Measurements from ENCODE around the gene LRBA. TPM values are rescaled to one million over a fixed set of nuclear protein-coding genes. Genes with fewer than 3 reads are reported as not detected.

LRBA gene
- total RNA-seq, 1 donor from 2014 or later: 103 TPM

- Histone ChIP-seq H3K27me3 (ENCODE audit: control insufficient read depth, insufficient read depth, low read length) (no peaks in the 10 kb centered on the region), H3K4me3 (ENCODE audit: low read depth, low read length) (no peak overlapping the region), H3K36me3 (ENCODE audit: control insufficient read depth, insufficient read depth, low read length) (no peaks in the 10 kb centered on the region)
- no peak for DNase-seq (ENCODE audit: low read depth)
- no peak for FAIRE-seq
- TF ChIP-seq CTCF (IDR thresholded peaks at IDR 0.05; ENCODE audit: insufficient read depth, low read length, severe bottlenecking): no peak
Measured at GRCh38 chr4:150717952-150718351, 297.1 kb downstream of the LRBA start.

GRCh38 chr4:150714462-150715438, 300.3 kb downstream of the LRBA start:
- Histone ChIP-seq H3K36me3 (ENCODE audit: control insufficient read depth, insufficient read depth, low read length) (no peaks in the 10 kb centered on the region), H3K4me3 (ENCODE audit: low read depth, low read length) (no peak overlapping the region), H3K27me3 (ENCODE audit: control insufficient read depth, insufficient read depth, low read length) (no peaks in the 10 kb centered on the region)
- DNase-seq (ENCODE audit: low read depth) (no peak), FAIRE-seq (no peak)
- no peak for TF ChIP-seq CTCF (IDR thresholded peaks at IDR 0.05; ENCODE audit: insufficient read depth, low read length, severe bottlenecking)

- no peak for TF ChIP-seq CTCF (IDR thresholded peaks at IDR 0.05; ENCODE audit: insufficient read depth, low read length, severe bottlenecking)
- DNase-seq (ENCODE audit: low read depth) (no peak), FAIRE-seq (no peak)
- no peak overlapping the region for H3K4me3 ChIP-seq (ENCODE audit: low read depth, low read length)
- no peaks in the 10 kb centered on the region for H3K27me3 ChIP-seq (ENCODE audit: control insufficient read depth, insufficient read depth, low read length)
- no peaks in the 10 kb centered on the region for H3K36me3 ChIP-seq (ENCODE audit: control insufficient read depth, insufficient read depth, low read length)
Measured at GRCh38 chr4:150713251-150713650, 301.8 kb downstream of the LRBA start.

GRCh38 chr4:150710770-150711375, 304.2 kb downstream of the LRBA start:
- FAIRE-seq: no peak
- TF ChIP-seq CTCF (IDR thresholded peaks at IDR 0.05; ENCODE audit: insufficient read depth, low read length, severe bottlenecking): no peak

GRCh38 chr4:150708004-150708403, 307.1 kb downstream of the LRBA start:
- Histone ChIP-seq H3K27me3 (ENCODE audit: control insufficient read depth, insufficient read depth, low read length) (no peaks in the 10 kb centered on the region), H3K4me3 (ENCODE audit: low read depth, low read length) (no peak overlapping the region), H3K36me3 (ENCODE audit: control insufficient read depth, insufficient read depth, low read length) (no peaks in the 10 kb centered on the region)
- no peak for TF ChIP-seq CTCF (IDR thresholded peaks at IDR 0.05; ENCODE audit: insufficient read depth, low read length, severe bottlenecking)
- DNase-seq (ENCODE audit: low read depth) (no peak), FAIRE-seq (no peak)

More at GRCh38 chr4:150710770-150711375, 304.2 kb downstream of the LRBA start:
- DNase-seq (ENCODE audit: low read depth): no peak
- Histone ChIP-seq H3K4me3 (ENCODE audit: low read depth, low read length) (no peak overlapping the region), H3K27me3 (ENCODE audit: control insufficient read depth, insufficient read depth, low read length) (no peaks in the 10 kb centered on the region), H3K36me3 (ENCODE audit: control insufficient read depth, insufficient read depth, low read length) (no peaks in the 10 kb centered on the region)

All from bronchial epithelial cell (primary cell).